NCI-H2029 (cell line): ENCODE data around the gene KRTAP12-2.
"Not testable (repeated sequence)": the region's sequence is repeated elsewhere in the genome, so short reads cannot be mapped to it uniquely, and the experiment has no call there.

ENCODE experiments used
- DNase-seq: peaks from one replicate; lab custom pipeline; 2025; lab: John Stamatoyannopoulos, UW

The KRTAP12-2 gene

GRCh38 chr21:44702111-44702972 is 35.6 kb upstream of the KRTAP12-2 start:
- DNase-seq = no peak

- no peak for DNase-seq
Measured at GRCh38 chr21:44701541-44701940, 34.8 kb upstream of the KRTAP12-2 start.

GRCh38 chr21:44701023-44701400 is 34.3 kb upstream of the KRTAP12-2 start:
- DNase-seq = no peak

- no peak for DNase-seq
Measured at GRCh38 chr21:44700101-44701022, 33.6 kb upstream of the KRTAP12-2 start.

GRCh38 chr21:44699502-44700001 is 32.8 kb upstream of the KRTAP12-2 start:
- no peak for DNase-seq

- no peak for DNase-seq
Measured at GRCh38 chr21:44697811-44698734, 31.3 kb upstream of the KRTAP12-2 start.

GRCh38 chr21:44697172-44697810 is 30.6 kb upstream of the KRTAP12-2 start, which contains the start of gene KRTAP10-12:
Gene KRTAP10-12, plus strand, starts transcription at chr21:44697172. Its CDS starts 30 bp downstream, at chr21:44697202.
- not testable (repeated sequence) for DNase-seq

- no peak for DNase-seq
Measured at GRCh38 chr21:44696572-44696971, 29.8 kb upstream of the KRTAP12-2 start.

- DNase-seq = no peak
Measured at GRCh38 chr21:44695641-44696040, 28.9 kb upstream of the KRTAP12-2 start.

- no peak for DNase-seq
Measured at GRCh38 chr21:44695184-44695583, 28.5 kb upstream of the KRTAP12-2 start.

GRCh38 chr21:44694776-44695175 is 28.0 kb upstream of the KRTAP12-2 start:
- DNase-seq = no peak

- no peak for DNase-seq
Measured at GRCh38 chr21:44692798-44693512, 26.2 kb upstream of the KRTAP12-2 start.

- no peak for DNase-seq
Measured at GRCh38 chr21:44691686-44692085, 25.0 kb upstream of the KRTAP12-2 start.

- not testable (repeated sequence) for DNase-seq
Measured at GRCh38 chr21:44689740-44690139, 23.0 kb upstream of the KRTAP12-2 start.

- no peak for DNase-seq
Measured at GRCh38 chr21:44687671-44688070, 20.9 kb upstream of the KRTAP12-2 start.

- no peak for DNase-seq
Measured at GRCh38 chr21:44686843-44687561, 20.3 kb upstream of the KRTAP12-2 start.

- DNase-seq = no peak
Measured at GRCh38 chr21:44686000-44686781, 19.5 kb upstream of the KRTAP12-2 start.

- DNase-seq = not testable (repeated sequence)
Measured at GRCh38 chr21:44685050-44685449, 18.3 kb upstream of the KRTAP12-2 start.

- DNase-seq = no peak
Measured at GRCh38 chr21:44684483-44684882, 17.8 kb upstream of the KRTAP12-2 start.
